ENCODE measurements around the gene SLC7A7.
"Not testable (repeated sequence)": the region's sequence is repeated elsewhere in the genome, so short reads cannot be mapped to it uniquely, and the experiment has no call there.

The SLC7A7 gene

GRCh38 chr14:22737052-22737451 is 78.2 kb downstream of the SLC7A7 start:
- H3K27ac ChIP-seq (ENCODE audit: low read depth, low read length): no peak overlapping the region
- no peaks in the 10 kb centered on the region for H3K27me3 ChIP-seq (ENCODE audit: insufficient read depth, low read length)
- no peaks in the 10 kb centered on the region for H3K36me3 ChIP-seq (ENCODE audit: insufficient read depth, low read length)
- H3K4me1 ChIP-seq (ENCODE audit: insufficient read depth, low read length): no peaks in the 10 kb centered on the region
- WGBS: 97% methylated on average over 1 of the region's 1 CpG
- 0 out of 2 replicates have a peak, but pooled peaks cover 4% of the 10 kb centered on the region for H3K9me3 ChIP-seq (ENCODE audit: insufficient read depth, low read depth, low read length)
- H3K9ac ChIP-seq (ENCODE audit: low read depth, low read length): no peak overlapping the region
- no peak overlapping the region for H3K4me3 ChIP-seq (ENCODE audit: low read length)

- H3K9ac ChIP-seq (ENCODE audit: low read depth, low read length); H3K27me3 ChIP-seq (ENCODE audit: insufficient read depth, low read length); H3K4me1 ChIP-seq (ENCODE audit: insufficient read depth, low read length); H3K27ac ChIP-seq (ENCODE audit: low read depth, low read length); H3K4me3 ChIP-seq (ENCODE audit: low read length); H3K36me3 ChIP-seq (ENCODE audit: insufficient read depth, low read length); H3K9me3 ChIP-seq (ENCODE audit: insufficient read depth, low read depth, low read length): not testable (repeated sequence)
- 92% methylated on average over 12 of the region's 14 CpGs for WGBS
Measured at GRCh38 chr14:22736384-22736783, 78.9 kb downstream of the SLC7A7 start.

GRCh38 chr14:22735096-22735495 is 80.1 kb downstream of the SLC7A7 start:
- 0 out of 2 replicates have a peak, but pooled peaks cover 4% of the 10 kb centered on the region for H3K9me3 ChIP-seq (ENCODE audit: insufficient read depth, low read depth, low read length)
- no peak overlapping the region for H3K27ac ChIP-seq (ENCODE audit: low read depth, low read length)
- H3K4me1 ChIP-seq (ENCODE audit: insufficient read depth, low read length): no peaks in the 10 kb centered on the region
- no peaks in the 10 kb centered on the region for H3K27me3 ChIP-seq (ENCODE audit: insufficient read depth, low read length)
- WGBS: 97% methylated on average over 2 of the region's 2 CpGs
- H3K36me3 ChIP-seq (ENCODE audit: insufficient read depth, low read length): no peaks in the 10 kb centered on the region
- H3K4me3 ChIP-seq (ENCODE audit: low read length): no peak overlapping the region
- no peak overlapping the region for H3K9ac ChIP-seq (ENCODE audit: low read depth, low read length)

GRCh38 chr14:22733829-22734228 is 81.4 kb downstream of the SLC7A7 start:
- no peak overlapping the region for H3K9ac ChIP-seq (ENCODE audit: low read depth, low read length)
- no peaks in the 10 kb centered on the region for H3K27me3 ChIP-seq (ENCODE audit: insufficient read depth, low read length)
- H3K4me3 ChIP-seq (ENCODE audit: low read length): no peak overlapping the region
- H3K9me3 ChIP-seq (ENCODE audit: insufficient read depth, low read depth, low read length): 0 out of 2 replicates have a peak, but pooled peaks cover 4% of the 10 kb centered on the region
- no peaks in the 10 kb centered on the region for H3K36me3 ChIP-seq (ENCODE audit: insufficient read depth, low read length)
- H3K27ac ChIP-seq (ENCODE audit: low read depth, low read length): no peak overlapping the region
- no peaks in the 10 kb centered on the region for H3K4me1 ChIP-seq (ENCODE audit: insufficient read depth, low read length)
- 81% methylated on average over 2 of the region's 2 CpGs for WGBS

GRCh38 chr14:22732062-22732461 is 83.2 kb downstream of the SLC7A7 start:
- not testable (repeated sequence) for H3K27me3 ChIP-seq (ENCODE audit: insufficient read depth, low read length); H3K36me3 ChIP-seq (ENCODE audit: insufficient read depth, low read length); H3K9me3 ChIP-seq (ENCODE audit: insufficient read depth, low read depth, low read length); H3K4me3 ChIP-seq (ENCODE audit: low read length); H3K27ac ChIP-seq (ENCODE audit: low read depth, low read length); H3K9ac ChIP-seq (ENCODE audit: low read depth, low read length); H3K4me1 ChIP-seq (ENCODE audit: insufficient read depth, low read length)
- WGBS: 93% methylated on average over 5 of the region's 5 CpGs

GRCh38 chr14:22726012-22726411 is 89.2 kb downstream of the SLC7A7 start:
- no peaks in the 10 kb centered on the region for H3K36me3 ChIP-seq (ENCODE audit: insufficient read depth, low read length)
- H3K27ac ChIP-seq (ENCODE audit: low read depth, low read length): no peak overlapping the region
- no peaks in the 10 kb centered on the region for H3K9me3 ChIP-seq (ENCODE audit: insufficient read depth, low read depth, low read length)
- no peak overlapping the region for H3K9ac ChIP-seq (ENCODE audit: low read depth, low read length)
- no peaks in the 10 kb centered on the region for H3K4me1 ChIP-seq (ENCODE audit: insufficient read depth, low read length)
- no peaks in the 10 kb centered on the region for H3K27me3 ChIP-seq (ENCODE audit: insufficient read depth, low read length)
- 92% methylated on average over 1 of the region's 1 CpG for WGBS
- H3K4me3 ChIP-seq (ENCODE audit: low read length): no peak overlapping the region

GRCh38 chr14:22725374-22725773 is 89.9 kb downstream of the SLC7A7 start:
- H3K9ac ChIP-seq (ENCODE audit: low read depth, low read length); H3K36me3 ChIP-seq (ENCODE audit: insufficient read depth, low read length); H3K9me3 ChIP-seq (ENCODE audit: insufficient read depth, low read depth, low read length); H3K27me3 ChIP-seq (ENCODE audit: insufficient read depth, low read length); H3K4me3 ChIP-seq (ENCODE audit: low read length); H3K27ac ChIP-seq (ENCODE audit: low read depth, low read length); H3K4me1 ChIP-seq (ENCODE audit: insufficient read depth, low read length): not testable (repeated sequence)
- 68% methylated on average over 3 of the region's 3 CpGs for WGBS

- not testable (repeated sequence) for H3K4me1 ChIP-seq (ENCODE audit: insufficient read depth, low read length); H3K4me3 ChIP-seq (ENCODE audit: low read length); H3K27ac ChIP-seq (ENCODE audit: low read depth, low read length); H3K9ac ChIP-seq (ENCODE audit: low read depth, low read length); H3K36me3 ChIP-seq (ENCODE audit: insufficient read depth, low read length); H3K9me3 ChIP-seq (ENCODE audit: insufficient read depth, low read depth, low read length); H3K27me3 ChIP-seq (ENCODE audit: insufficient read depth, low read length)
- WGBS: 78% methylated on average over 7 of the region's 8 CpGs
Measured at GRCh38 chr14:22724847-22725246, 90.4 kb downstream of the SLC7A7 start.

GRCh38 chr14:22723815-22724214 is 91.4 kb downstream of the SLC7A7 start:
- no peak overlapping the region for H3K27ac ChIP-seq (ENCODE audit: low read depth, low read length)
- H3K4me3 ChIP-seq (ENCODE audit: low read length): no peak overlapping the region
- WGBS: 100% methylated on average over 1 of the region's 1 CpG
- H3K27me3 ChIP-seq (ENCODE audit: insufficient read depth, low read length): no peaks in the 10 kb centered on the region
- no peaks in the 10 kb centered on the region for H3K4me1 ChIP-seq (ENCODE audit: insufficient read depth, low read length)
- no peak overlapping the region for H3K9ac ChIP-seq (ENCODE audit: low read depth, low read length)
- H3K9me3 ChIP-seq (ENCODE audit: insufficient read depth, low read depth, low read length): no peaks in the 10 kb centered on the region
- H3K36me3 ChIP-seq (ENCODE audit: insufficient read depth, low read length): no peaks in the 10 kb centered on the region
